HCT116 (cell line): Measurements from ENCODE around the gene HIVEP3.

Experiments
- JUND ChIP-seq: IDR thresholded peaks from 2 replicates; pipeline ENCODE4 v1.6.1; 2012
- POLR2A ChIP-seq: IDR thresholded peaks from 2 replicates; pipeline ENCODE4 v1.7.0; 2011; ENCODE audit warnings: borderline replicate concordance; ENCODE audit not compliant: insufficient read depth, insufficient read length; ENCODE audit errors: extremely low read depth
- POLR2AphosphoS5 ChIP-seq: IDR thresholded peaks from 2 replicates; pipeline ENCODE4 v1.6.1; 2011; ENCODE audit warnings: mild to moderate bottlenecking, low read depth, low read length, moderate library complexity
- SP1 ChIP-seq: IDR thresholded peaks from 2 replicates; pipeline ENCODE4 v1.6.1; 2012; ENCODE audit warnings: low read depth
- YY1 ChIP-seq: IDR thresholded peaks from 2 replicates; pipeline ENCODE4 v1.6.1; 2011; ENCODE audit warnings: low read length, low read depth, moderate library complexity, mild to moderate bottlenecking; ENCODE audit not compliant: insufficient replicate concordance; ENCODE audit errors: extremely low read depth
- ZNF274 ChIP-seq: fragments of 200-500 bp; sonication (Bioruptor generic); IDR thresholded peaks from 2 replicates; pipeline ENCODE4 v1.6.1; 2014; ENCODE audit warnings: mild to moderate bottlenecking, low read depth, low read length, inconsistent platforms
- TF ChIP-seq, protein P1 (sequence below): IDR thresholded peaks from 2 replicates; pipeline ENCODE4 v1.6.1; 2012
- TF ChIP-seq, protein P2 (sequence below), 3 experiments: fragments of 200-600 bp in 1 of 3; sonication (generic) in 1 of 3; IDR thresholded peaks in 2 of 3; conservative IDR thresholded peaks in 1 of 3; 2 replicates each; pipeline ENCODE4 v1.5.1; 2012 to 2017; ENCODE audit warnings: low read depth in 2 of 3, low read length in 2 of 3, antibody characterized with exemption in 1 of 3, borderline replicate concordance in 1 of 3, control low read depth in 1 of 3, mild to moderate bottlenecking in 1 of 3, mixed read lengths in 1 of 3, mixed run types in 1 of 3, moderate library complexity in 1 of 3; ENCODE audit not compliant: insufficient read depth in 1 of 3
- TF ChIP-seq, protein P3 (sequence below): IDR thresholded peaks from 2 replicates; pipeline ENCODE4 v1.6.1; 2011; ENCODE audit warnings: mild to moderate bottlenecking, low read length, moderate library complexity; ENCODE audit not compliant: insufficient replicate concordance; ENCODE audit errors: extremely low read depth
- TF ChIP-seq, protein P4 (sequence below): IDR thresholded peaks from 2 replicates; pipeline ENCODE4 v1.6.1; 2012

DNA sequence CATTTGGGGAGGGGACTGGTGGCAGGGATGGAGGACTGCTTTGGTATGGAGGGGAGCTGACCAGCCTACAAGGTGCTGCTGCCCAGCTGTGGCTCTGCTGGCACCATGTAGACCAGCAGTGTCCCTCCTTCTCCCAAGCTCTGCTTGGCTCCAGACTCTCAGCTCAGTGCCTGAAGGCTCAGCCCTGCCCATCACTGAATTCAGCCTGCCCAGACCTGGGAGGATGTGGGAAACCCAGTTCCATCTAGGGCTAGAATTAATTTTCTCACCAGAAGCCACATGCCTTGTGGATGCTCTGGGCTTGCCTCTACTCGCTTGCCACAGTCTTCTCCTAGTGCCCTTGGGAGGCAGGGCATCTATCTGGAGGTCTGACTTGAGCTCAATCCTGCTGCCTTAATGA lies 239.2 kb downstream of the HIVEP3 start:
- TF ChIP-seq YY1 (no peak), POLR2A (no peak), POLR2AphosphoS5 (no peak), JUND (no peak), ZNF274 (no peak), SP1 (no peak)
- TF ChIP-seq, protein P1, sequence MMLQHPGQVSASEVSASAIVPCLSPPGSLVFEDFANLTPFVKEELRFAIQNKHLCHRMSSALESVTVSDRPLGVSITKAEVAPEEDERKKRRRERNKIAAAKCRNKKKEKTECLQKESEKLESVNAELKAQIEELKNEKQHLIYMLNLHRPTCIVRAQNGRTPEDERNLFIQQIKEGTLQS = no peak
- TF ChIP-seq, protein P2, sequence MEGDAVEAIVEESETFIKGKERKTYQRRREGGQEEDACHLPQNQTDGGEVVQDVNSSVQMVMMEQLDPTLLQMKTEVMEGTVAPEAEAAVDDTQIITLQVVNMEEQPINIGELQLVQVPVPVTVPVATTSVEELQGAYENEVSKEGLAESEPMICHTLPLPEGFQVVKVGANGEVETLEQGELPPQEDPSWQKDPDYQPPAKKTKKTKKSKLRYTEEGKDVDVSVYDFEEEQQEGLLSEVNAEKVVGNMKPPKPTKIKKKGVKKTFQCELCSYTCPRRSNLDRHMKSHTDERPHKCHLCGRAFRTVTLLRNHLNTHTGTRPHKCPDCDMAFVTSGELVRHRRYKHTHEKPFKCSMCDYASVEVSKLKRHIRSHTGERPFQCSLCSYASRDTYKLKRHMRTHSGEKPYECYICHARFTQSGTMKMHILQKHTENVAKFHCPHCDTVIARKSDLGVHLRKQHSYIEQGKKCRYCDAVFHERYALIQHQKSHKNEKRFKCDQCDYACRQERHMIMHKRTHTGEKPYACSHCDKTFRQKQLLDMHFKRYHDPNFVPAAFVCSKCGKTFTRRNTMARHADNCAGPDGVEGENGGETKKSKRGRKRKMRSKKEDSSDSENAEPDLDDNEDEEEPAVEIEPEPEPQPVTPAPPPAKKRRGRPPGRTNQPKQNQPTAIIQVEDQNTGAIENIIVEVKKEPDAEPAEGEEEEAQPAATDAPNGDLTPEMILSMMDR (IDR thresholded peaks at IDR 0.05 in 2 of 3, conservative IDR thresholded peaks at IDR 0.05 in 1 of 3; ENCODE audit: borderline replicate concordance in 1 of 3, insufficient read depth in 1 of 3, low read depth in 2 of 3, low read length in 2 of 3) = no peak
- TF ChIP-seq, protein P3, sequence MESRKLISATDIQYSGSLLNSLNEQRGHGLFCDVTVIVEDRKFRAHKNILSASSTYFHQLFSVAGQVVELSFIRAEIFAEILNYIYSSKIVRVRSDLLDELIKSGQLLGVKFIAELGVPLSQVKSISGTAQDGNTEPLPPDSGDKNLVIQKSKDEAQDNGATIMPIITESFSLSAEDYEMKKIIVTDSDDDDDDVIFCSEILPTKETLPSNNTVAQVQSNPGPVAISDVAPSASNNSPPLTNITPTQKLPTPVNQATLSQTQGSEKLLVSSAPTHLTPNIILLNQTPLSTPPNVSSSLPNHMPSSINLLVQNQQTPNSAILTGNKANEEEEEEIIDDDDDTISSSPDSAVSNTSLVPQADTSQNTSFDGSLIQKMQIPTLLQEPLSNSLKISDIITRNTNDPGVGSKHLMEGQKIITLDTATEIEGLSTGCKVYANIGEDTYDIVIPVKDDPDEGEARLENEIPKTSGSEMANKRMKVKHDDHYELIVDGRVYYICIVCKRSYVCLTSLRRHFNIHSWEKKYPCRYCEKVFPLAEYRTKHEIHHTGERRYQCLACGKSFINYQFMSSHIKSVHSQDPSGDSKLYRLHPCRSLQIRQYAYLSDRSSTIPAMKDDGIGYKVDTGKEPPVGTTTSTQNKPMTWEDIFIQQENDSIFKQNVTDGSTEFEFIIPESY = no peak
- TF ChIP-seq, protein P4, sequence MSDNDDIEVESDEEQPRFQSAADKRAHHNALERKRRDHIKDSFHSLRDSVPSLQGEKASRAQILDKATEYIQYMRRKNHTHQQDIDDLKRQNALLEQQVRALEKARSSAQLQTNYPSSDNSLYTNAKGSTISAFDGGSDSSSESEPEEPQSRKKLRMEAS = no peak
